Measurements from ENCODE around the gene OR7C2.

The OR7C2 gene

DNA sequence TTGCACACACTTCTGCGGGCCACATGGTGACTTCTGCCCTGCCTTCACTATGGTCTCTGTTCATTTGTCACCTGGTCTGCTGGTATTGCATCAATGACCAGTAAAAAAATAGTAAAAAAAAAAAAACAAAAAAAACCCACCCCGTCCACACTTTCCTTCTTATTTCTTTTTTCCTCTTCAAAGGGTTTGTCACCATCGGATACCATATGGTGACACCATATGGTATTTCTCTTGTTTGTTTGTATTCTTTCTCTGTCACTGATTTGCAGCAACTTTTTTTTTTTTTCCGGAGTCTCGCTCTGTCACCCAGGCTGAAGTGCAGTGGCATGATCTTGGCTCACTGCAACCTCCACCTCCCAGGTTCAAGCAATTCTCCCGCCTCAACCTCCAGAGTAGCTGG is 26.2 kb upstream of the OR7C2 start:
- H3K9me3 ChIP-seq (ENCODE audit: low read length) = no peaks in the 10 kb centered on the region
- no peaks in the 10 kb centered on the region for H4K20me1 ChIP-seq (ENCODE audit: insufficient read depth, low read length)
- no peaks in the 10 kb centered on the region for H3K9me2 ChIP-seq (ENCODE audit: low read depth, low read length)
- no peak overlapping the region for H2AFZ ChIP-seq (ENCODE audit: low read length)
- H3K4me3 ChIP-seq (ENCODE audit: low read depth, low read length, poor library complexity, severe bottlenecking) = no peak overlapping the region
- H3K27ac ChIP-seq (ENCODE audit: low read depth, low read length, poor library complexity, severe bottlenecking) = no peak overlapping the region
- H3K79me2 ChIP-seq (ENCODE audit: insufficient read depth, low read length) = no peaks in the 10 kb centered on the region
- H3K9ac ChIP-seq (ENCODE audit: low read length) = no peak overlapping the region
- no peaks in the 10 kb centered on the region for H3K36me3 ChIP-seq (ENCODE audit: insufficient read depth, low read length)
- no peaks in the 10 kb centered on the region; the same call in 1 of the 2 replicates for H3K27me3 ChIP-seq (ENCODE audit: insufficient read depth, low read length)
- no peak overlapping the region for H3K4me2 ChIP-seq (ENCODE audit: low read length)
- H3F3A ChIP-seq (ENCODE audit: insufficient read depth, low read length) = no peaks in the 10 kb centered on the region
- no peak for TF ChIP-seq EZH2 (IDR thresholded peaks at IDR 0.05; ENCODE audit: borderline replicate concordance, low read length)
- TF ChIP-seq, protein P1, sequence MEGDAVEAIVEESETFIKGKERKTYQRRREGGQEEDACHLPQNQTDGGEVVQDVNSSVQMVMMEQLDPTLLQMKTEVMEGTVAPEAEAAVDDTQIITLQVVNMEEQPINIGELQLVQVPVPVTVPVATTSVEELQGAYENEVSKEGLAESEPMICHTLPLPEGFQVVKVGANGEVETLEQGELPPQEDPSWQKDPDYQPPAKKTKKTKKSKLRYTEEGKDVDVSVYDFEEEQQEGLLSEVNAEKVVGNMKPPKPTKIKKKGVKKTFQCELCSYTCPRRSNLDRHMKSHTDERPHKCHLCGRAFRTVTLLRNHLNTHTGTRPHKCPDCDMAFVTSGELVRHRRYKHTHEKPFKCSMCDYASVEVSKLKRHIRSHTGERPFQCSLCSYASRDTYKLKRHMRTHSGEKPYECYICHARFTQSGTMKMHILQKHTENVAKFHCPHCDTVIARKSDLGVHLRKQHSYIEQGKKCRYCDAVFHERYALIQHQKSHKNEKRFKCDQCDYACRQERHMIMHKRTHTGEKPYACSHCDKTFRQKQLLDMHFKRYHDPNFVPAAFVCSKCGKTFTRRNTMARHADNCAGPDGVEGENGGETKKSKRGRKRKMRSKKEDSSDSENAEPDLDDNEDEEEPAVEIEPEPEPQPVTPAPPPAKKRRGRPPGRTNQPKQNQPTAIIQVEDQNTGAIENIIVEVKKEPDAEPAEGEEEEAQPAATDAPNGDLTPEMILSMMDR (IDR thresholded peaks at IDR 0.05; ENCODE audit: low read length) = no peak
- H3K4me1 ChIP-seq (ENCODE audit: insufficient read depth, low read length, severe bottlenecking) = no peaks in the 10 kb centered on the region

DNA sequence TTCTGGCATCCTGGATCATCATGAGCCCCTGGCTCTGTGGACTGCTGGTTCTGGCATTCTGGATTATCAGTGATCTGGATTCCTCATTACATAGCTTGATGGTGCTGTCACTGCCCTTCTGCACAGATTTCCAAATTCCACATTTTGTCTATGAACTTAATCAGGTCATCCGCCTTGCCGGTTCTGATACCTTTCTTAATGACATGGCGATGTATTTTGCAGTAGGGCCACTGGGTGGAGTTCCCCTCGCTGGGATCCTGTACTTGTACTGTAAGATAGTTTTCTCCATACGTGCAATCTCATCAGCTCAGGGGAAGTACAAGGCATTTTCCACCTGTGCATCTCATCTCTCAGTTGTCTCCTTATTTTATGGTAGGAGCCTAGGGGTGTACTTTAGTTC is 24.4 kb upstream of the OR7C2 start:
- no peaks in the 10 kb centered on the region for H3K9me2 ChIP-seq (ENCODE audit: low read depth, low read length)
- no peak overlapping the region for H3K4me2 ChIP-seq (ENCODE audit: low read length)
- H3K9ac ChIP-seq (ENCODE audit: low read length) = no peak overlapping the region
- no peaks in the 10 kb centered on the region; the same call in 1 of the 2 replicates for H3K27me3 ChIP-seq (ENCODE audit: insufficient read depth, low read length)
- H3K4me1 ChIP-seq (ENCODE audit: insufficient read depth, low read length, severe bottlenecking) = no peaks in the 10 kb centered on the region
- H3K79me2 ChIP-seq (ENCODE audit: insufficient read depth, low read length) = no peaks in the 10 kb centered on the region
- no peaks in the 10 kb centered on the region for H3K36me3 ChIP-seq (ENCODE audit: insufficient read depth, low read length)
- H2AFZ ChIP-seq (ENCODE audit: low read length) = no peak overlapping the region
- H3F3A ChIP-seq (ENCODE audit: insufficient read depth, low read length) = no peaks in the 10 kb centered on the region
- H3K9me3 ChIP-seq (ENCODE audit: low read length) = no peaks in the 10 kb centered on the region
- no peaks in the 10 kb centered on the region for H4K20me1 ChIP-seq (ENCODE audit: insufficient read depth, low read length)
- TF ChIP-seq, protein P1 (IDR thresholded peaks at IDR 0.05; ENCODE audit: low read length) = no peak
- no peak for TF ChIP-seq EZH2 (IDR thresholded peaks at IDR 0.05; ENCODE audit: borderline replicate concordance, low read length)
- H3K27ac ChIP-seq (ENCODE audit: low read depth, low read length, poor library complexity, severe bottlenecking) = no peak overlapping the region
- no peak overlapping the region for H3K4me3 ChIP-seq (ENCODE audit: low read depth, low read length, poor library complexity, severe bottlenecking)

DNA sequence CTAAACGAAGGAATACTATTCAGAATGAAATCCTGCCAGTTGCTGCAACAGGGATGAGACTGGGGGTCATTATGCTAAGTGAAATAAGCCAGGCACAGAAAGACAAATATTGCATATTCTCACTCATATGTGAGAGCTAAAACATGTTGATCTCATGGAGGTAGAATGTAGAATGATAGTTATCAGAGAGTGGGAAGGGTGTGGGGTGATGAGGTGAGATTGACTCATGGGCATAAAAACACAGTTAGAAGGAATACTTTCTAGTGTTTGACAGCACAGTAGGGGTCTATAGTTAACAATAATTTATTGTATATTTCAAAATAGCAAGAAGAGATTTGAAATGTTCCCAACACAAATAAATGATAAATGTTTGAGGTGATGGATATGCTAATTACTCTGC is 7.8 kb upstream of the OR7C2 start:
- no peak overlapping the region for H2AFZ ChIP-seq (ENCODE audit: low read length)
- TF ChIP-seq EZH2 (IDR thresholded peaks at IDR 0.05; ENCODE audit: borderline replicate concordance, low read length) = no peak
- TF ChIP-seq, protein P1 (IDR thresholded peaks at IDR 0.05; ENCODE audit: low read length) = no peak
- H3K27me3 ChIP-seq (ENCODE audit: insufficient read depth, low read length) = no peaks in the 10 kb centered on the region
- H3K27ac ChIP-seq (ENCODE audit: low read depth, low read length, poor library complexity, severe bottlenecking) = no peak overlapping the region
- no peaks in the 10 kb centered on the region for H3K79me2 ChIP-seq (ENCODE audit: insufficient read depth, low read length)
- no peak overlapping the region for H3K4me3 ChIP-seq (ENCODE audit: low read depth, low read length, poor library complexity, severe bottlenecking)
- no peak overlapping the region for H3K4me2 ChIP-seq (ENCODE audit: low read length)
- H3K36me3 ChIP-seq (ENCODE audit: insufficient read depth, low read length) = no peaks in the 10 kb centered on the region
- H3K4me1 ChIP-seq (ENCODE audit: insufficient read depth, low read length, severe bottlenecking) = no peaks in the 10 kb centered on the region
- no peaks in the 10 kb centered on the region for H3K9me2 ChIP-seq (ENCODE audit: low read depth, low read length)
- H3K9ac ChIP-seq (ENCODE audit: low read length) = no peak overlapping the region
- H3K9me3 ChIP-seq (ENCODE audit: low read length) = no peaks in the 10 kb centered on the region
- no peaks in the 10 kb centered on the region for H4K20me1 ChIP-seq (ENCODE audit: insufficient read depth, low read length)
- H3F3A ChIP-seq (ENCODE audit: insufficient read depth, low read length) = no peaks in the 10 kb centered on the region

All from OCI-LY1 (cell line).